ENCODE results near the gene COLQ. TPM values are rescaled to one million over a fixed set of nuclear protein-coding genes. Genes with fewer than 3 reads are reported as not detected.

The COLQ gene
- total RNA-seq, 1 donor from 2014 or later, result 10.0 TPM

DNA sequence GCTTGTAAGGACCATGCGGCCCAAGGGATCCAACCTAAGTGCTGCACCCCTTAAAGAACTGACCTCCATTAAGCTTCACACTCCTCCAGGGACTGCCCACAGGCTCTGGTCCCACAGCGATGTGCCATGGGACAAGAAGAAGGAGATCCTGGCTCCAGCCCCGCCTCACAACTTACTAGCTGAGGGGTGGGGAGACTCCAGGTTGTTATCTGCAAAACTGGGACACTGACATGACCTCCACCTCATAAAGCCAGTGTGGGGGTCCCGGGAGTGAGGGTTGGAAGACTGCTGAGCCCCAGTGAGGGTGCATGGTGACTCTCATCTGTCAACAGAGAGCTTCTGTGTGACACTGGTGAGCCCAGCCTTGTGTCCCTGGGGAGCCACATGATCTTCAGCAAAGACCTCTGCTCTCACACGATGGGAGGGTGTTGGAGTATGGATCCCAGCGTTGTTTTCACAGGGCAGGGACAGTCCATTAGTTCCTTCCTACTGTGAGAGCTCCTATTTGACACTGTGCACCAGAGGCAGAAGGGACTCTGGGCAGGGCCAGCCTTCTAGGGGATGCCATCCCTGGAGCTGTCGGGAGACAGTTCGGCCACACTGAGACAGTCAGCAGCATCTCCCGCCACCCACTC is 67.4 kb downstream of the COLQ start:
- peaks cover 22% of the 10 kb centered on the region for H3K36me3 Mint-ChIP-seq
- TF ChIP-seq, protein P1, sequence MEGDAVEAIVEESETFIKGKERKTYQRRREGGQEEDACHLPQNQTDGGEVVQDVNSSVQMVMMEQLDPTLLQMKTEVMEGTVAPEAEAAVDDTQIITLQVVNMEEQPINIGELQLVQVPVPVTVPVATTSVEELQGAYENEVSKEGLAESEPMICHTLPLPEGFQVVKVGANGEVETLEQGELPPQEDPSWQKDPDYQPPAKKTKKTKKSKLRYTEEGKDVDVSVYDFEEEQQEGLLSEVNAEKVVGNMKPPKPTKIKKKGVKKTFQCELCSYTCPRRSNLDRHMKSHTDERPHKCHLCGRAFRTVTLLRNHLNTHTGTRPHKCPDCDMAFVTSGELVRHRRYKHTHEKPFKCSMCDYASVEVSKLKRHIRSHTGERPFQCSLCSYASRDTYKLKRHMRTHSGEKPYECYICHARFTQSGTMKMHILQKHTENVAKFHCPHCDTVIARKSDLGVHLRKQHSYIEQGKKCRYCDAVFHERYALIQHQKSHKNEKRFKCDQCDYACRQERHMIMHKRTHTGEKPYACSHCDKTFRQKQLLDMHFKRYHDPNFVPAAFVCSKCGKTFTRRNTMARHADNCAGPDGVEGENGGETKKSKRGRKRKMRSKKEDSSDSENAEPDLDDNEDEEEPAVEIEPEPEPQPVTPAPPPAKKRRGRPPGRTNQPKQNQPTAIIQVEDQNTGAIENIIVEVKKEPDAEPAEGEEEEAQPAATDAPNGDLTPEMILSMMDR (IDR thresholded peaks at IDR 0.05; ENCODE audit: unreplicated experiment), result no peak
- no peak overlapping the region for H3K27ac Mint-ChIP-seq

DNA sequence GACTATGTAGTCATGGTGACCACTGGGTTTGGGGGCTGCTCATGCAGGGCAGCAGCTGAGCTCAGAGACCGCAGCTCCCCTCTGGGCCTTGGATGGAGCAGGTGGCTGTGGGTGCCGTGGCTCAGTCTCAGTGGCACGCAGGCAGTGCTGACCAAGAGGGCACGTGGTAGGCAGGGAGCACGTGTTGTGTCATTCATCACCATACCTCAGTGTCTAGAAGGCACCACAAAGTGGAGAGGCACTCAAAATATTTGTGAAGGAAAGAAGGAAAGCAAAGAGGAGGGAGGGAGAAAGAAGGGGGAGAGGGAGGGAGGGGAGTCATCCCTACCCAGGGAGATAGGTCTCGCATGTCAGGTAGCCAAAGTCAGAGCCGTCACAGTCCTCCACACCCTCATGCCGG is 68.0 kb downstream of the COLQ start:
- Mint-ChIP-seq H3K4me1 (no peaks in the 10 kb centered on the region), H3K36me3 (peaks cover 25% of the 10 kb centered on the region), H3K27ac (no peak overlapping the region), H3K4me3 (no peak overlapping the region), H3K9me3 (peaks cover 4% of the 10 kb centered on the region), H3K27me3 (ENCODE audit: low read depth) (no peaks in the 10 kb centered on the region)
- DNase-seq (ENCODE audit: low spot score in 2 of 2, unreplicated experiment in 2 of 2), result no peak
- TF ChIP-seq, protein P1 (IDR thresholded peaks at IDR 0.05; ENCODE audit: unreplicated experiment), result no peak

More for the DNA sequence above, 67.4 kb downstream of the COLQ start:
- Mint-ChIP-seq H3K9me3 (peaks cover 4% of the 10 kb centered on the region), H3K4me1 (no peaks in the 10 kb centered on the region), H3K4me3 (no peak overlapping the region), H3K27me3 (ENCODE audit: low read depth) (no peaks in the 10 kb centered on the region)
- DNase-seq (ENCODE audit: low spot score in 2 of 2, unreplicated experiment in 2 of 2), result no peak

DNA sequence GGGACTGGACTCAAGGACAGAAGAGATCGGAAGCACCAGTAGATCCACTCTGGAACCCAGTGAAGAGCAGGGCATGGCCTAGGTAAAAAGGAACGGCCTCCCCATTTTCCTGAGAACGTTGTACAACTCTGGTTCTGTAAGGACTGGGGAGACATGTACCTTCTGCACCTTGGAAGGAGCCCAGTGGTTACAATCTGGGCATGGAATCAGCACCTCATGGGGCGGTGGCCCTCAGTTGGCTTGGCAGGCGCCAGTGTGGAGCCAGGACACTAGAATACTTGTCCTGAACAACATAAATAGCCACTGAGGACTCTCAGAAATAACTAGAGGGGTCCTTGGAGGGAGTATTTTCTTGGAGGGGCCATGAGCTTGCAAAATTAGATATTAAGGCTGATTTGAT is 68.5 kb downstream of the COLQ start:
- Mint-ChIP-seq H3K27me3 (ENCODE audit: low read depth) (no peaks in the 10 kb centered on the region), H3K36me3 (peaks cover 20% of the 10 kb centered on the region), H3K4me3 (no peak overlapping the region), H3K27ac (no peak overlapping the region), H3K9me3 (no peaks in the 10 kb centered on the region), H3K4me1 (no peaks in the 10 kb centered on the region)
- TF ChIP-seq, protein P1 (IDR thresholded peaks at IDR 0.05; ENCODE audit: unreplicated experiment), result no peak
- no peak for DNase-seq (ENCODE audit: low spot score in 2 of 2, unreplicated experiment in 2 of 2)

DNA sequence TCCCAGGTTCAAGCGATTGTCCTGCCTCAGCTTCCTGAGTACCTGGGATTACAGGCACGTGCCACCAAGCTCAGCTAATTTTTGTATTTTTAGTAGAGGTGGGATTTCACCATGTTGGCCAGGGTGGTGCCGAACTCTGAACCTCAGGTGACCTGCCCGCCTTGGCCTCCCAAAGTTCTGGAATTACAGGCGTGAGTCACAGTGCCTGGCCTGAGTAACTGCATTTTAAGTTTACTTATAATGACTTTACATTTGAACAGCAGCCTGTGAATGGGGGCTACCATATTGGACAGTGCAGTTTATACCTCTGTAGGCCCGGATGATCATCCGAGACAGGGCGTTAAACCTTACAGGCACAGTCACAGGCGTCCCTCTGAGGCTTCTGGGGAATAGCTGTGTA is 69.3 kb downstream of the COLQ start:
- no peak for DNase-seq (ENCODE audit: low spot score in 2 of 2, unreplicated experiment in 2 of 2)
- no peak overlapping the region for H3K4me3 Mint-ChIP-seq
- no peaks in the 10 kb centered on the region for H3K9me3 Mint-ChIP-seq
- no peaks in the 10 kb centered on the region for H3K27me3 Mint-ChIP-seq (ENCODE audit: low read depth)
- no peaks in the 10 kb centered on the region for H3K4me1 Mint-ChIP-seq
- no peak overlapping the region for H3K27ac Mint-ChIP-seq
- TF ChIP-seq, protein P1 (IDR thresholded peaks at IDR 0.05; ENCODE audit: unreplicated experiment), result no peak
- H3K36me3 Mint-ChIP-seq, result peaks cover 19% of the 10 kb centered on the region

DNA sequence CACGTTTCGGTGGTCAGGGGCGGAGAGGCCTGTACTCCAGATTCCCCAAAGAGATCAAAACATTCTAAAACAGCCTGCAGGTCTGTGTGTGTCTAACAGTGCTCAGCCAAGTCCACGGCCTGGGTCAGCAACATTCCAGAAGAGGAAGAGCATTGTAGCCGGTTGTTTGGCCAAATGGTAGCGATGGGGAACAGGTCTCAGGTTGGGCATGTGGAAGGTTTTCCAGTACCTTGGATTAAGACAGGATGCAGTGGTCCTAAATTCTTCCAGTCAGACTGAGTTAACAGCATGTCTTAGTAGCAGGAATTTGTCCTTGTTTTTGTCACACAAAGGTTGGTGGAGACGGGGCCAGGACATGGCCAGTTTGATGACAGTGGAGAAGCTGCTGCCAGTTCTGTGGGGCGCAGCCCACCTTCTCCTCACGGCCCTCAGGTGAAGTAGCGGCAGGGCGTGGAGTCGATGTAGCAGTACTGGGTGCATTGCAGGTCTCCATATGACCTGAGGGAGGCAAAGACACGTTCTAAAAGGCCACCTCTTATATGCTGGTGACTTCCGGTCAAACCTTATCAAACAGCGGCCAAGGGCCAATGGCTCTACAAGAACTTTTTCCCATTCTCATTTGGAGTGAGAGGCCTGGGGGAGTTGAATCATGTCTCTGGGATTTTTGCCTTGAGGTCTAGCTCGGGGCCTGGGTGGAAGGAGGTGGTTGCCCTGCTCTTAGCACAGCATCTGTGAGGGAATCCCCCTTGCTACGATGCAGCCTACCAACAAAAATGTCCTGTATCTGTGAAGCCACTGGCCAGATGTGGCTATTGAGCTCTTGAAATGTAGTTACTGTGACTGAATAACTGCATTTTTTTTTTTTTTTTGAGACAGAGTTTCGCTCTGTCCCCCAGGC is 70.0 kb downstream of the COLQ start:
- Mint-ChIP-seq H3K4me1 (no peaks in the 10 kb centered on the region), H3K27ac (no peak overlapping the region), H3K36me3 (peaks cover 22% of the 10 kb centered on the region), H3K4me3 (no peak overlapping the region), H3K9me3 (no peaks in the 10 kb centered on the region), H3K27me3 (ENCODE audit: low read depth) (no peaks in the 10 kb centered on the region)
- DNase-seq (ENCODE audit: low spot score in 2 of 2, unreplicated experiment in 2 of 2), result no peak
- TF ChIP-seq, protein P1 (IDR thresholded peaks at IDR 0.05; ENCODE audit: unreplicated experiment), result no peak

Measured in mesothelial cell of epicardium (in vitro differentiated cells).